Measurements from ENCODE around the gene KMT2C. TPM values are rescaled to one million over a fixed set of nuclear protein-coding genes. Genes with fewer than 3 reads are reported as not detected.

Gene KMT2C
- total and polyA plus RNA-seq, 10 of the 15 experiments (the other 5 are each of a cell fraction or from before 2014, with no cell fraction given): 3.3 to 45.2 (median 19.2) TPM

DNA sequence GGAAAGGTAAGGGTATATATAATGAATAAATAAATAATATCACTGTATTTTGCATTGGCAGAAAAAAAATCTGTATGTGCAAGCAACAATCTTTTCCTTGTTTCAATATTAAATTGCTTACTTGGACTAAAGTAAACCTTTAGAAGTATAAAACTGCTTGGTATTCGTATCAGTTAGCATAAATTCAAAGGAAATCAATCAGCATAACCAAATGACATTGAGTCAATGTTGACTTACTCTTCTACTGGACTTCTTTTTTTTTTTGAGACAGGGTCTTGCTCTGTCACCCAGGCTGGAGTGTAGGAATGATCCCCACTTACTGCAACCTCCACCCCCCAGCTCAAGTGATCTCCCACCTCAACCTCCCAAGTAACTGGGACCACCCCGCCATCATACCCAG is 42.3 kb upstream of the KMT2C start:
- TF ChIP-seq JUNB (IDR thresholded peaks at IDR 0.05) (no peak), NFYB (IDR thresholded peaks at IDR 0.05; ENCODE audit: insufficient read depth, low read depth, low read length) (no peak), RB1 (IDR thresholded peaks at IDR 0.05; ENCODE audit: borderline replicate concordance) (no peak), NRF1 (conservative IDR thresholded peaks at IDR 0.05; ENCODE audit: low read depth, low read length) (no peak), ZSCAN29 (IDR thresholded peaks at IDR 0.05) (no peak), NFYA (IDR thresholded peaks at IDR 0.05; ENCODE audit: borderline replicate concordance, low read depth, low read length) (no peak), EGR1 (IDR thresholded peaks at IDR 0.05; ENCODE audit: borderline replicate concordance in 1 of 2, low read depth in 2 of 2, low read length in 2 of 2) (no peak), CBFB (IDR thresholded peaks at IDR 0.05; ENCODE audit: low read depth) (no peak), FOXM1 (IDR thresholded peaks at IDR 0.05; ENCODE audit: low read depth, low read length) (no peak), NR2C1 (IDR thresholded peaks at IDR 0.05) (no peak), MYC (IDR thresholded peaks at IDR 0.05; ENCODE audit: insufficient read depth, insufficient read length, insufficient replicate concordance, low read length, severe bottlenecking) (no peak), LARP7 (IDR thresholded peaks at IDR 0.05) (no peak), POU2F2 (IDR thresholded peaks at IDR 0.05; ENCODE audit: borderline replicate concordance, low read depth, low read length) (no peak), RELA (IDR thresholded peaks at IDR 0.05; ENCODE audit: borderline replicate concordance, partially characterized antibody) (no peak), ZNF217 (IDR thresholded peaks at IDR 0.05) (no peak), ZNF207 (IDR thresholded peaks at IDR 0.05; ENCODE audit: borderline replicate concordance) (no peak), SREBF2 (IDR thresholded peaks at IDR 0.05; ENCODE audit: low read length) (no peak), MTA2 (IDR thresholded peaks at IDR 0.05; ENCODE audit: low read depth) (no peak)
- TF ChIP-seq, protein P1, sequence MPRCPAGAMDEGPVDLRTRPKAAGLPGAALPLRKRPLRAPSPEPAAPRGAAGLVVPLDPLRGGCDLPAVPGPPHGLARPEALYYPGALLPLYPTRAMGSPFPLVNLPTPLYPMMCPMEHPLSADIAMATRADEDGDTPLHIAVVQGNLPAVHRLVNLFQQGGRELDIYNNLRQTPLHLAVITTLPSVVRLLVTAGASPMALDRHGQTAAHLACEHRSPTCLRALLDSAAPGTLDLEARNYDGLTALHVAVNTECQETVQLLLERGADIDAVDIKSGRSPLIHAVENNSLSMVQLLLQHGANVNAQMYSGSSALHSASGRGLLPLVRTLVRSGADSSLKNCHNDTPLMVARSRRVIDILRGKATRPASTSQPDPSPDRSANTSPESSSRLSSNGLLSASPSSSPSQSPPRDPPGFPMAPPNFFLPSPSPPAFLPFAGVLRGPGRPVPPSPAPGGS (IDR thresholded peaks at IDR 0.05; ENCODE audit: borderline replicate concordance, insufficient read depth, low read depth, low read length, poor library complexity, severe bottlenecking): no peak
- TF ChIP-seq, protein P2, sequence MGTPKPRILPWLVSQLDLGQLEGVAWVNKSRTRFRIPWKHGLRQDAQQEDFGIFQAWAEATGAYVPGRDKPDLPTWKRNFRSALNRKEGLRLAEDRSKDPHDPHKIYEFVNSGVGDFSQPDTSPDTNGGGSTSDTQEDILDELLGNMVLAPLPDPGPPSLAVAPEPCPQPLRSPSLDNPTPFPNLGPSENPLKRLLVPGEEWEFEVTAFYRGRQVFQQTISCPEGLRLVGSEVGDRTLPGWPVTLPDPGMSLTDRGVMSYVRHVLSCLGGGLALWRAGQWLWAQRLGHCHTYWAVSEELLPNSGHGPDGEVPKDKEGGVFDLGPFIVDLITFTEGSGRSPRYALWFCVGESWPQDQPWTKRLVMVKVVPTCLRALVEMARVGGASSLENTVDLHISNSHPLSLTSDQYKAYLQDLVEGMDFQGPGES (IDR thresholded peaks at IDR 0.05): no peak
- Histone ChIP-seq H4K20me1 (ENCODE audit: control insufficient read depth, insufficient read depth) (no peaks in the 10 kb centered on the region), H3K4me2 (ENCODE audit: control insufficient read depth, insufficient read depth) (no peak overlapping the region), H3K79me2 (ENCODE audit: control insufficient read depth, insufficient read depth, low read length) (no peaks in the 10 kb centered on the region), H3K27me3 (replicated peaks in 1 of 2; ENCODE audit: control insufficient read depth in 2 of 2, insufficient read depth in 2 of 2, low read length in 1 of 2) (no peaks in the 10 kb centered on the region), H3K4me3 (no peak overlapping the region), H3K4me1 (ENCODE audit: control insufficient read depth, insufficient read depth, low read length) (no peaks in the 10 kb centered on the region), H3K27ac (ENCODE audit: control insufficient read depth, insufficient read depth) (no peak overlapping the region), H3K36me3 (ENCODE audit: control insufficient read depth in 2 of 2, insufficient read depth in 2 of 2, low read length in 1 of 2) (no peaks in the 10 kb centered on the region), H2AFZ (ENCODE audit: control insufficient read depth, low read depth, low read length) (no peak overlapping the region), H3K9me3 (replicated peaks; ENCODE audit: control insufficient read depth, insufficient read depth, low read length) (no peaks in the 10 kb centered on the region), H3K9ac (ENCODE audit: control insufficient read depth, insufficient read depth, low read length) (no peak overlapping the region)
- intact Hi-C loops (cut with micrococcal nuclease; ENCODE audit: unreplicated experiment) (no loop called here), in situ Hi-C loops (cut with MboI) (no loop called here)
- CTCF ChIA-PET: no interaction called here
- no TSS peak for BruUV-seq (replicated peaks)
- RAD21 ChIA-PET (ENCODE audit: unreplicated experiment): no interaction called here
- 59% methylated on average over 2 of the region's 2 CpGs for WGBS (ENCODE audit: insufficient coverage, insufficient replicate concordance, low lambda C conversion rate, missing lambda C conversion rate)
- SMC1A ChIA-PET (ENCODE audit: uncharacterized antibody, unreplicated experiment): no interaction called here
- POLR2A ChIA-PET: no interaction called here
- ATAC-seq (no peak), DNase-seq (ENCODE audit: low read depth, low spot score) (no peak), FAIRE-seq (no peak)

All from GM12878 (cell line).